Panc1 (cell line): ENCODE data around the gene BEST3.

Source experiments
- CTCF ChIP-seq: fragments of 450-650 bp; IDR thresholded peaks from 2 replicates; pipeline ENCODE4 v1.5.1; 2017; ENCODE audit warnings: mild to moderate bottlenecking
- POLR2AphosphoS5 ChIP-seq: IDR thresholded peaks from 2 replicates; pipeline ENCODE4 v1.6.1; 2012; ENCODE audit warnings: mild to moderate bottlenecking, low read depth, low read length, moderate library complexity
- REST ChIP-seq, 2 experiments: IDR thresholded peaks; 2 replicates each; pipeline ENCODE4 v1.6.1; 2011 to 2012; ENCODE audit warnings: low read depth in 2 of 2, control low read depth in 1 of 2, low read length in 1 of 2, mild to moderate bottlenecking in 1 of 2, moderate library complexity in 1 of 2; ENCODE audit not compliant: insufficient read depth in 1 of 2

DNA sequence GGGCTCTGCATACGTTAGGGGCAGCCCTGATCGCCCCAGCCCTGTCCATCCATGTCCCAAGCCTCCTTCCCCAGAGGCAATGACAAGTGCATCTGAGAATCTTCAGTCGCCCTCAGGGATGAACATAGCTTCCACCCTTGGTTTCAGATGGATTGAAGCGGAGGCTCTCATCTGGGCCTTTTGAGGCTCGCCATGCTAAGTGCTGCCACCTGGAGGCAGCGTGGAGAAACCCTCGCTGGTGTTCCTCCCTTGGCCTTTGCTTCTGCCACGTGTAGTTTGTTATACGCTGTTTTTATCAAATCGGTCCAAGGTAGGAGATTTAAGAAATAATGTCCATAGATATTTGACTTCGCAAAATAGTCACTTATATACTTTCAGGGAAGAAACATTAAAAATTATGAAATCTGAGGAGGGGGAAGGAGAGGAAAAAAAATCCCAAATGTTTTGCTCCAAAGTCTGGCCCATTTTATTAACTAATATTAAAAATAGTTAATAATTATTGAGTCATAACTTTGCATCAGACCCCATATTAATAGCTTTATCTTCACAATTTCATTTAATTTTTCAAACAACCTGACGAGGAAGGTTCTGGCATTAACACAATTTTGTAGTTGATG is 59.6 kb downstream of the BEST3 start:
- TF ChIP-seq CTCF (peak; percentile 94), REST (IDR thresholded peaks at IDR 0.05; ENCODE audit: insufficient read depth in 1 of 2, low read depth in 2 of 2, low read length in 1 of 2) (no peak), POLR2AphosphoS5 (no peak)
